COLO829 (cell line): ENCODE results near the gene NOTUM.
"Not testable (repeated sequence)": the region's sequence is repeated elsewhere in the genome, so short reads cannot be mapped to it uniquely, and the experiment has no call there.

Source experiments
- DNase-seq: peaks from one replicate; pipeline ENCODE4 v3.0.0; 2012; ENCODE audit warnings: low spot score

NOTUM gene

DNA sequence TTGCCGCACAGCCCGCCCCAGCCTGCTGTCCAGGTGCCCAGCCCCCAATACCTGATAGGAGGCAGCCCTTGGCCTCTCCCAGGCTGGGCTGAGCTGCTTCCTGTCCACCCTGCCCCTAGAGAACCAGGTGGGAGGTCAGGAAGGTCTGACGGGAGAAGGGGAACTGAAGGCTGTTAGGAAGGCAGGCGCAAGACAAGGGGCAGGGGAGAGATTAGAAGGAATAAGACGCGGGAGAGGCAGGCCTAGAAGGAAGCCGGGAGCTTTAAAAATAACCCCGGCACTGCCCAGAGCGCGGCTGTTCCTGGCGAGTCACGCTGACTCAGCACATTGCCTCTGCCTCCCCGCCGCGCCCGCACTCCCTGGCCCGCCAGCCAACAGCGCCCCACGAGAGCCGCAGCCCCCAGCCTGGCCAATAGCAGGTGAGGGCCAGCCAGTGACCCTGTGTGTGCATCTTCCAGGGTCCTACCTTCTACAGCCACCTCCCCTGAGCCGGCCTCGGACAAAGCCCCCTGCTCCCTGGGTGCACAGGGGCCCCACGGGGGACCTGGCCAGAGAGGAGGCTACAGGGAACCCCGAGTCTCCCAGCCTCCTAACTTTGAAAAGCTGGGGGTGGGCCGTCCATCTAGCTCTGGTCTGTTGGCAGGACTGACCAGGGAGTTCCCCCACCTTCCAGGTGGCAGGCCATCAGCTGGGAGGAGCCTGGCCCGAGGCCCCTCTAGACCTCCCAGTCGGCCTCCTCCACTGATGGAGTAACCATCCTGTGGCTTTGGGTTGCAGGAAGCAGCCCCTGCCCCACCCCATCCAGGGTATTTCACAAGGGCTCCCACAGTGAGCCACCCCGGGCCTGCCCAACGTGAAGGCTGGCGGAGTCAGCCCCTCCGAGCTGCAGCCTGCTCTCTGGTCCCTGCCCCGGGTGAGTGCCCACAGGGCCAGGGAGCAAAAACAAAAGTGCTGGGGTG lies 37.4 kb downstream of the NOTUM start:
- DNase-seq: no peak

- DNase-seq: no peak
Observed at GRCh38 chr17:81922566-81923301, 38.3 kb downstream of the NOTUM start.

- no peak for DNase-seq
Observed at GRCh38 chr17:81921996-81922565, 38.9 kb downstream of the NOTUM start.

GRCh38 chr17:81921537-81921862 lies 39.5 kb downstream of the NOTUM start:
- DNase-seq: no peak

GRCh38 chr17:81920612-81921536 lies 40.1 kb downstream of the NOTUM start:
- no peak for DNase-seq

DNA sequence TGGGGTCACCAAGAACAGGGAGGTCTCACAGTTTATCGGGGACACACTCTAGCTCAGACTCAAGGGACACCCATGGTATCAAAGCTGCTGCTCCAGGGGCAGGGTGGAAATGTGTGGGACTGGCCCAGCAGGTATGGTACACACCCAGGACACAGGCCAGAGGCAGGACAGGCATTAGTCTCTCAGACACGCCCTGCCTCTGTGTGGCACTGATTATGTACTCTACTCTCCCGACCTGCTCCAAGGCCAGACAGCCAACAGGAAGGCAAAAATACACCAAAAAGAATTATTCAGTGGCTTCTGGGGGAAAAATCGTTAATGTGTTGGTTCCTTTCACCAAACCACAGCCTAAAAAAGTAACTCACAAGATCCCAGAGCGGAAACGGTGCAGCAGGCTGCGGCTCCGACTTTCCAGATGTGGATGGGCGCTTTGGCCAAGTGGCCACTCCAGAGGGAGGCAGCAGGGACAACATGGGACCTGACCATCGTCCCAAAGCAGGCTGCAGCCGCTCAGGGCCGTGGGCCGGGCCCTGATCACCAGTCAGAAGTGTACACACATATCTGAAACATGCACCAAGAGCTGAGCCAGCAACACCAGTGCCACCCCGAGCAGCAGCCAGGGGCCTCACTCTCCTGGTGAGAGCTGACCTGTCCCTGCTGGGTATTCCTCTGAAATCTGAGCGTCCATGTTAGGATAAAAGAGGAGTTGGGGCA lies 42.0 kb downstream of the NOTUM start:
- no peak for DNase-seq

- DNase-seq: not testable (repeated sequence)
Observed at GRCh38 chr17:81918333-81918669, 42.7 kb downstream of the NOTUM start.

- peak; percentile 90 for DNase-seq
Observed at GRCh38 chr17:81917565-81918332, 43.2 kb downstream of the NOTUM start, which contains the start of gene SIRT7. TSS of gene SIRT7 (minus strand) at chr17:81918176. CDS start at chr17:81918131, 45 bp downstream.

- no peak for DNase-seq
Observed at GRCh38 chr17:81916234-81917001, 44.6 kb downstream of the NOTUM start.

DNA sequence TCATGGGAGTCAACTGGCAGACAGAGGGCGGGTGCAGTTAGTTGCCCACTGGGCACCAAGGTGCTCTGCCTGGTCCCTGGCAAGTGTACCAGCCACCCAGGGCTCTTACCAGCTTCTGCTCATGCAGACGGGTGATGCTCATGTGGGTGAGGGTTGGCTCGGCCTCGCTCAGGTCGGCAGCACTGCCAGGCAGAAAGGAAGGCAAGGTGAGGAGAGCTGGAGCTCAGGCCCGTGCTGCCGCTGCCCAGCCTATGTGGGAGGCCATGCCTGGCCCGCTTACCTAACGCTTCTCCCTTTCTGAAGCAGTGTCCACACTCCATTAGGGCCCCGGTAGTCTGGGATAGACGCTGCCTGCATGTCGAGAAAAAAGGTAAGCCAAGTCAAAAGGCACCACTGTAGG lies 45.7 kb downstream of the NOTUM start:
- no peak for DNase-seq

DNA sequence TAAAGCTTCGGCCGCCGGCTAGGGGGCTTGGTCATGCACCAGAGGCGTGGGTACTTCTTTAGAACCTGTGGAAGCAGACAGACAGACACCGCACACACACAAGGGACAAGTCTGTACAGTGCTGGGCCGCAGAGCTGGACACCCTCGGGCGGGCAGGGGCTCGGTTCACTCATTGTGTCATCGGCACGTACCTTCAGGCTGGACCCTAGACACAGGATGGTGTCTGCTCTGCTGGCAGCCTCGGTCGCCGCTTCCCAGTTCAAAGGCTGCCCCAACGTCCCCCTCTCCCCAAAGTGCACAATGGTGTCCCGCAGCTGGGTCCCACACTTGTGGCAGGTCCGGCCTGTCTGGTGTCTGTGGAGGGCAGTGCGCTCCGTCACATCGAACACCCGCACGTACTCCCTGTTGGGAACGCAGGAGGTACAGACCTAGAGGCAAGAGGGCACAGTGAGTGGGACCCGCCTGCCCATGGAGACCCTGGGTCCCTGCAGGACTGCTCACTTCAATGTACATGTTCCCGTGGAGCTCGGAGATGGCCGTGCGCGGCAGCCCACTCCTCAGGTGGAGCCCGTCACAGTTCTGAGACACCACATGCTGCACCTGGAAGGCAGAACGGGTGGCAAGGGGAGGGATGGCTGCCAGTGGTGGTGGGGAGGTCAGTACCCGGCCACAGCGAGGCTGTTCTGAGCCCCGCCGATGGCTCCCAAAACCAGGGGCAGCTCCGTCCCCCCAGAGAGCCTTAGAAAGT lies 46.7 kb downstream of the NOTUM start:
- DNase-seq: no peak

DNA sequence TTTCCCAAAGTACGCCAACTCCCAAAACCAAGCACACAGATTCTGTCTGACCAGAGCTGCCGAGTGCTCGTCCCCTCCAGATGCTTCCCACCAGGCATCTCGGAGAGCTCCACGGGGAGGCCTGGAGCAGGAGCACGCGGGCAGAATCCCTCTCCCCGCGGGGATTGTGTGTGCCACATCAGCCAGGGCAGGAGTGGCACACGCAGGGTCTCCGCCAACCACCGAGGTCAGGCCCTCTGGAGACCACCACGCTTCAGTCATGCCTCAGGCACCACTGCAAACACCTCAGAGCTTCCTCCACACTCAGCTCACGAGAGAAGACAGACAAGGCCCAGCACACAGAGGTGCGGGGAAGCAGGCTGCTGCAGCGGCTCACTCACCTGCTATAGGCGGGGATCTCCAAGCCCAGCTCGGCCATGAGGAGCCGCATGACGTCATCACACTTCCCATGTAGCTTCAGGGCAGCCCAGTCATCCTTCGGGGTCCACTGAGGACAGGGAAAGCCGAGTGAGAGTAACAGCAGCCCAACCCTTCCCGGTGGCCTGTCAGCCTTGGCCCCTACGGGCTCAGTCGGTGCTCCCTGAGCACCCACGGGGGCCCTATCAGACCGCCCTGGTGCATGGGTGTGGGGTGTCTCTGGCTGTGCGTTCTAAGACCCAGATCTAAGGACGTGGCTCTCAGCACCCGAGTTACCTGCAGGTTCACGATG lies 47.4 kb downstream of the NOTUM start:
- no peak for DNase-seq

GRCh38 chr17:81912441-81913309 lies 48.3 kb downstream of the NOTUM start:
- DNase-seq: no peak

DNA sequence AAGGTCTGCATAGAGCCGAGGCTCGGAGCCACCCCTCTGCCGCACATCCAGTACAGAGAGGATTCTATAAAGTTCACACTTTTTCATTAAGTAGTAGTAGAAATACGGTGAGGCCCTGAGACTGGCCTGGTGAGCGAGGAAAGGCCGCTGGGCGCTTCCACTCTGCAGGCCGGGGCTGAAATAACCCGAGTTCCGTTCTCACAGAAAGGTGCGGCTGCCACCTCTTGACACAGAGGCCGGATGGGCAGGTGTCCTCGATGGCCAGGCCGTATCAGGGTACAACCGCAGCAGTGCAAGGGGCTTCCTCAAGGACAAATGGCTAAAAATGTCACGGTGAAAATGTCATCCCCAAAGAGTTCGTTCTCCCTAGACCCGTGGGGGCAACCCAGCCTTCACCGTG lies 49.0 kb downstream of the NOTUM start:
- DNase-seq: no peak

- peak; percentile 96 for DNase-seq
Observed at GRCh38 chr17:81911277-81911961, 49.6 kb downstream of the NOTUM start, which contains the start of gene PCYT2. TSS of gene PCYT2 (minus strand) at chr17:81911399. CDS start at chr17:81911355, 44 bp downstream.

GRCh38 chr17:81910840-81911276 lies 50.1 kb downstream of the NOTUM start:
- DNase-seq: no peak
